HCT116 (cell line): ENCODE data around the gene MAP3K21. TPM values are rescaled to one million over a fixed set of nuclear protein-coding genes. Genes with fewer than 3 reads are reported as not detected.

ENCODE experiments used
- ATAC-seq: fragments of 200-7000 bp; cut with Tn5 transposase; 2 replicates; pipeline ENCODE4 v1.9.1; 2020; ENCODE audit warnings: mild to moderate bottlenecking, moderate library complexity
- BruUV-seq: library from RNA; stranded (reverse); fragments of 400-500 nt; replicated peaks from 2 replicates; lab custom pipeline; 2021; lab: Mats Ljungman, UMichigan
- CTCF ChIA-PET: fragments of 300-600 bp; sonication (Branson Sonifier 250); formaldehyde crosslinking; loops from one replicate; lab custom pipeline; 2021; ENCODE audit warnings: antibody characterized with exemption; lab: Charles Lee
- POLR2A ChIA-PET: fragments of 300-600, 350-600 bp; sonication (Branson Sonifier 250); formaldehyde crosslinking; loops from one replicate; lab custom pipeline; 2021; ENCODE audit warnings: antibody characterized with exemption; lab: Charles Lee
- RAD21 ChIA-PET, 2 experiments: fragments of 300-600 bp; sonication (Branson Sonifier 250); formaldehyde crosslinking; loops; one replicate each; lab custom pipeline; 2023; ENCODE audit warnings: low total read pairs in 2 of 2; ENCODE audit not compliant: uncharacterized antibody in 2 of 2, unreplicated experiment in 2 of 2, low non-redundant PET in 1 of 2; lab: Charles Lee
- DNase-seq: peaks from one replicate; pipeline ENCODE4 v3.0.0-alpha.2; 2010; ENCODE audit warnings: low read depth, low spot score
- H2AFZ ChIP-seq: fragments of 200-600 bp; shearing (Covaris generic), sonication (generic); 2 replicates; pipeline ENCODE4 v1.6.1; 2017; ENCODE audit warnings: low read depth, mixed run types, mixed read lengths, antibody characterized with exemption, low read length; ENCODE audit not compliant: poor library complexity, severe bottlenecking
- H3K27ac ChIP-seq: 2 replicates; pipeline ENCODE4 v1.5.1; 2012; ENCODE audit warnings: low read depth, low read length
- H3K27me3 ChIP-seq: fragments of 200-600 bp; sonication (generic); 2 replicates; pipeline ENCODE4 v1.6.1; 2016; ENCODE audit warnings: mixed run types, low read length, mixed read lengths; ENCODE audit not compliant: insufficient read depth
- H3K36me3 ChIP-seq, 2 experiments: fragments of 200-500 bp in 1 of 2; fragments of 200-600 bp in 1 of 2; sonication (Bioruptor generic) in 1 of 2; sonication (generic) in 1 of 2; 2 replicates each; pipeline versions ENCODE4 v1.5.1 to v1.6.1; 2014 to 2016; ENCODE audit warnings: low read length in 2 of 2, inconsistent platforms in 1 of 2, mixed read lengths in 1 of 2, mixed run types in 1 of 2; ENCODE audit not compliant: insufficient read depth in 2 of 2, control insufficient read depth in 1 of 2
- H3K4me1 ChIP-seq, 2 experiments: fragments of 200-600 bp in 1 of 2; sonication (generic) in 1 of 2; 2 replicates each; pipeline versions ENCODE4 v1.5.1 to v1.6.1; 2012 to 2017; ENCODE audit warnings: low read length in 2 of 2, inconsistent platforms in 1 of 2, mild to moderate bottlenecking in 1 of 2, mixed read lengths in 1 of 2, mixed run types in 1 of 2, moderate library complexity in 1 of 2; ENCODE audit not compliant: insufficient read depth in 2 of 2, control insufficient read depth in 1 of 2
- H3K4me2 ChIP-seq: fragments of 200-600 bp; sonication (generic); 2 replicates; pipeline ENCODE4 v1.6.1; 2017; ENCODE audit warnings: mixed run types, low read length, mixed read lengths
- H3K4me3 ChIP-seq, 2 experiments: fragments of 200-600 bp in 1 of 2; sonication (generic) in 1 of 2; replicated peaks in 1 of 2; 2 replicates each; pipeline ENCODE4 v1.5.1; 2011 to 2016; ENCODE audit warnings: low read length in 2 of 2, control low read depth in 1 of 2, low read depth in 1 of 2, mild to moderate bottlenecking in 1 of 2, mixed read lengths in 1 of 2, mixed run types in 1 of 2
- H3K79me2 ChIP-seq: fragments of 200-600 bp; sonication (generic); 2 replicates; pipeline ENCODE4 v1.6.1; 2017; ENCODE audit warnings: mild to moderate bottlenecking, mixed run types, low read length, moderate library complexity, mixed read lengths; ENCODE audit not compliant: insufficient read depth
- H3K9ac ChIP-seq: fragments of 200-600 bp; sonication (generic); 2 replicates; pipeline ENCODE4 v1.6.1; 2016; ENCODE audit warnings: low read length, mixed read lengths
- H3K9me2 ChIP-seq: fragments of 200-600 bp; sonication (generic), shearing (Covaris generic); 2 replicates; pipeline ENCODE4 v1.6.1; 2017; ENCODE audit warnings: mixed run types, mild to moderate bottlenecking, moderate library complexity; ENCODE audit not compliant: insufficient read depth
- H3K9me3 ChIP-seq, 2 experiments: fragments of 200-500 bp in 1 of 2; fragments of 200-600 bp in 1 of 2; sonication (Bioruptor generic) in 1 of 2; sonication (generic) in 1 of 2; 2 replicates each; pipeline ENCODE4 v1.6.1; 2014 to 2017; ENCODE audit warnings: low read length in 2 of 2, mixed read lengths in 2 of 2, inconsistent platforms in 1 of 2, low read depth in 1 of 2, mild to moderate bottlenecking in 1 of 2, mixed run types in 1 of 2, moderate library complexity in 1 of 2; ENCODE audit not compliant: control insufficient read depth in 1 of 2, insufficient read depth in 1 of 2
- H4K20me1 ChIP-seq: fragments of 200-600 bp; sonication (generic), shearing (Covaris generic); 2 replicates; pipeline ENCODE4 v1.6.1; 2017; ENCODE audit warnings: mixed run types, mild to moderate bottlenecking, moderate library complexity; ENCODE audit not compliant: insufficient read depth
- CBX3 ChIP-seq: IDR thresholded peaks from 2 replicates; pipeline ENCODE4 v1.6.1; 2012; ENCODE audit warnings: low read depth
- EGR1 ChIP-seq: IDR thresholded peaks from 2 replicates; pipeline ENCODE4 v1.6.1; 2012; ENCODE audit warnings: low read depth
- EZH2 ChIP-seq: fragments of 200-600 bp; sonication (generic); IDR thresholded peaks from 2 replicates; pipeline ENCODE4 v1.6.1; 2017; ENCODE audit warnings: antibody characterized with exemption, mixed run types
- POLR2AphosphoS5 ChIP-seq: IDR thresholded peaks from 2 replicates; pipeline ENCODE4 v1.6.1; 2011; ENCODE audit warnings: mild to moderate bottlenecking, low read depth, low read length, moderate library complexity
- RAD21 ChIP-seq: IDR thresholded peaks from 2 replicates; pipeline ENCODE4 v1.6.1; 2012; ENCODE audit warnings: low read depth, mild to moderate bottlenecking
- REST ChIP-seq: IDR thresholded peaks from 2 replicates; pipeline ENCODE4 v1.6.1; 2012; ENCODE audit warnings: low read depth
- SIN3A ChIP-seq: IDR thresholded peaks from 2 replicates; pipeline ENCODE4 v1.6.1; 2012; ENCODE audit warnings: low read depth
- SP1 ChIP-seq: IDR thresholded peaks from 2 replicates; pipeline ENCODE4 v1.6.1; 2012; ENCODE audit warnings: low read depth
- SRF ChIP-seq: IDR thresholded peaks from 2 replicates; pipeline ENCODE4 v1.6.1; 2012; ENCODE audit warnings: low read depth
- TCF7L2 ChIP-seq: IDR thresholded peaks from 2 replicates; pipeline ENCODE4 v1.7.0; 2011; ENCODE audit warnings: borderline replicate concordance, inconsistent platforms; ENCODE audit not compliant: insufficient read depth, insufficient read length; ENCODE audit errors: extremely low read depth
- ZNF274 ChIP-seq: fragments of 200-500 bp; sonication (Bioruptor generic); IDR thresholded peaks from 2 replicates; pipeline ENCODE4 v1.6.1; 2014; ENCODE audit warnings: mild to moderate bottlenecking, low read depth, low read length, inconsistent platforms
- intact Hi-C: fragments of 100-400 bp; cut with micrococcal nuclease; formaldehyde crosslinking; loops from 2 replicates; pipeline ENCODE4 v1.10.0; 2022
- total RNA-seq: library from RNA; stranded (reverse); gene quantifications from one replicate; pipeline ENCODE4 v1.2.1, GENCODE V29; 2021; ENCODE audit not compliant: unreplicated experiment

The MAP3K21 gene
- total RNA-seq, 1 experiment from 2014 or later, result 19.1 TPM

GRCh38 chr1:233432916-233433315 is 105.4 kb downstream of the MAP3K21 start (continued):
- TF ChIP-seq POLR2AphosphoS5 (no peak), SP1 (no peak), EZH2 (no peak), REST (no peak)

DNA sequence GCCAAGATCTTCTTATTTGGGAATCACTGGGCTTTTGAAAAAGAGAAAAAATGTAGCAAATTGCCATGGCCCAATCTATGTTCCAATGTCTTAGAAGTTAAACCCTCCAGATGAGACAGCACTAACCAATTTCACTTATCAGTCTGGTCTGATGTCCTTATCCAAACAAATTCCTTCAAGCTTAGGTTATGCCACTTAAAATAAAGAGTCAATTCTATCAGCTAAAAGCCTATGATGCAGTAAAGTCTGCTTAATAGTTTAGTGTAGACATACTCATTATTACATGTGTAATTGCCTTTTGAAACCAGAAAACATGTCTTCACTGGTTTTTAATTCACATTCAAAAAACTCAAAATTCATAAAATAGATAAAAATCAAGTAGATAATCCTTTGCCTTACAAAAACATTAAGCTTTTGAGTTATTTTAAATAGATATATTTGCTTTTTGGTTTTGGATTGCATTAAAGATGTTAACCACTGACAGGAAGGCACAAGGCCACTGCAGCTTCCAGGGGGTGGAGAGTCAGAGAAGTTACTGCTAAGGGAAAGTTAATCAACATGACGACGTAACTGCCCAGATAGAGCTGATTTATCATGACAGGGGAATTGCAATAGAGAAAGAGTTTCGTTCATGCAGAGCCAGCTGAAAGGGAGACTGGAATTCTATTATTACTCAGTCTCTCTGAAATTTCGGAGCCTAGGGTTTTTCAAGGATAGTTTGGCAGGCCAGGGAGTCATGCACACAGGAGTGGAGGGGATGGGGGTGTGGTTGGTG is 106.1 kb downstream of the MAP3K21 start:
- ChIA-PET CTCF (no interaction called here), POLR2A (no interaction called here), RAD21 (no interaction called here)
- Histone ChIP-seq H3K4me2 (no peak overlapping the region), H3K36me3 (no peaks in the 10 kb centered on the region), H3K27me3 (no peaks in the 10 kb centered on the region), H3K9me3 (no peaks in the 10 kb centered on the region), H2AFZ (no peak overlapping the region), H3K4me1 (no peaks in the 10 kb centered on the region), H3K9me2 (no peaks in the 10 kb centered on the region), H3K9ac (no peak overlapping the region), H3K79me2 (no peaks in the 10 kb centered on the region), H3K4me3 (no peak overlapping the region), H3K27ac (no peak overlapping the region), H4K20me1 (no peaks in the 10 kb centered on the region)
- intact Hi-C loops, result no loop called here
- TF ChIP-seq SIN3A, result no peak
- no peak for TF ChIP-seq POLR2AphosphoS5
- TF ChIP-seq ZNF274, result no peak
- no peak for TF ChIP-seq SRF
- no peak for TF ChIP-seq EGR1
- no peak for TF ChIP-seq CBX3
- TF ChIP-seq EZH2, result no peak
- TF ChIP-seq TCF7L2, result no peak
- no peak for TF ChIP-seq RAD21
- no TSS peak for BruUV-seq
- ATAC-seq, result no peak
- DNase-seq, result no peak

Other genes starting within 250 kb of the MAP3K21 start
- 15.3 TPM for gene PCNX2, start 32.0 kb upstream of the MAP3K21 start, total RNA-seq